ENCODE measurements around the gene P3R3URF.
A peak's percentile ranks its signal among the peaks of the same experiment; 100 is the strongest.

Gene P3R3URF

GRCh38 chr1:46132529-46133180, 43.6 kb downstream of the P3R3URF start, which contains the start of gene PIK3R3:
Gene PIK3R3 (minus strand): TSS chr1:46132629. CDS start chr1:46131952, 677 bp downstream.
- peak; percentile 97 for DNase-seq (ENCODE audit: low read depth, low spot score)

GRCh38 chr1:46131712-46132528, 44.4 kb downstream of the P3R3URF start:
- DNase-seq (ENCODE audit: low read depth, low spot score), result no peak

- no peak for DNase-seq (ENCODE audit: low read depth, low spot score)
These were observed 45.2 kb downstream of the P3R3URF start for GRCh38 chr1:46131093-46131492.

GRCh38 chr1:46130606-46131005, 45.7 kb downstream of the P3R3URF start:
- no peak for DNase-seq (ENCODE audit: low read depth, low spot score)

GRCh38 chr1:46130121-46130520, 46.2 kb downstream of the P3R3URF start:
- no peak for DNase-seq (ENCODE audit: low read depth, low spot score)

- DNase-seq (ENCODE audit: low read depth, low spot score), result no peak
These were observed 47.9 kb downstream of the P3R3URF start for GRCh38 chr1:46128344-46128743.
